MM.1S (cell line): Measurements from ENCODE around the gene ERO1B.

Source experiments
- DNase-seq: peaks from one replicate; pipeline ENCODE4 v3.0.0-alpha.2; 2015
- H2AFZ ChIP-seq: fragments of 300-600 bp; sonication (generic); 2 replicates; pipeline ENCODE4 v1.6.0; 2016; ENCODE audit warnings: antibody characterized with exemption, low read length
- H3F3A ChIP-seq: fragments of 300-600 bp; sonication (generic); 2 replicates; pipeline ENCODE4 v1.6.1; 2016; ENCODE audit warnings: mild to moderate bottlenecking, antibody characterized with exemption, low read length, moderate library complexity, mixed read lengths; ENCODE audit not compliant: insufficient read depth
- H3K27ac ChIP-seq: fragments of 300-600 bp; sonication (generic); 2 replicates; pipeline ENCODE4 v1.5.1; 2016; ENCODE audit warnings: mild to moderate bottlenecking, low read length
- H3K27me3 ChIP-seq: fragments of 300-600 bp; sonication (generic); replicated peaks from 2 replicates; pipeline ENCODE4 v1.6.0; 2016; ENCODE audit warnings: low read length; ENCODE audit not compliant: insufficient read depth
- H3K36me3 ChIP-seq: fragments of 300-600 bp; sonication (generic); replicated peaks from 2 replicates; pipeline ENCODE4 v1.6.1; 2016; ENCODE audit warnings: mild to moderate bottlenecking, low read length, mixed read lengths; ENCODE audit not compliant: insufficient read depth
- H3K4me1 ChIP-seq: fragments of 300-600 bp; sonication (generic); 2 replicates; pipeline ENCODE4 v1.6.1; 2016; ENCODE audit warnings: low read length, mixed read lengths
- H3K4me2 ChIP-seq: fragments of 300-600 bp; sonication (generic); 2 replicates; pipeline ENCODE4 v1.6.0; 2016; ENCODE audit warnings: low read depth, low read length
- H3K4me3 ChIP-seq: fragments of 300-600 bp; sonication (generic); 2 replicates; pipeline ENCODE4 v1.5.1; 2016; ENCODE audit warnings: low read length, mixed read lengths
- H3K79me2 ChIP-seq: fragments of 300-600 bp; sonication (generic); 2 replicates; pipeline ENCODE4 v1.6.1; 2016; ENCODE audit warnings: mixed run types, low read length, mixed read lengths
- H3K9ac ChIP-seq: fragments of 300-600 bp; sonication (generic); 2 replicates; pipeline ENCODE4 v1.6.1; 2016; ENCODE audit warnings: low read length, mixed read lengths
- H3K9me2 ChIP-seq: fragments of 300-600 bp; sonication (generic); replicated peaks from 2 replicates; pipeline ENCODE4 v1.6.1; 2016; ENCODE audit warnings: mild to moderate bottlenecking, low read length, mixed read lengths; ENCODE audit not compliant: insufficient read depth
- H3K9me3 ChIP-seq: fragments of 300-600 bp; sonication (generic); replicated peaks from 2 replicates; pipeline ENCODE4 v1.6.1; 2016; ENCODE audit warnings: mild to moderate bottlenecking, low read length, mixed read lengths; ENCODE audit not compliant: insufficient read depth
- H4K20me1 ChIP-seq: fragments of 300-600 bp; sonication (generic); 2 replicates; pipeline ENCODE4 v1.6.1; 2016; ENCODE audit warnings: mild to moderate bottlenecking, low read length, moderate library complexity, mixed read lengths; ENCODE audit not compliant: insufficient read depth
- CTCF ChIP-seq: fragments of 300-600 bp; sonication (generic); IDR thresholded peaks from 2 replicates; pipeline ENCODE4 v1.5.1; 2016; ENCODE audit warnings: antibody characterized with exemption, low read length, mixed read lengths
- EZH2 ChIP-seq: fragments of 300-600 bp; sonication (generic); optimal IDR thresholded peaks from 2 replicates; pipeline ENCODE3; 2017; ENCODE audit warnings: low read depth, mild to moderate bottlenecking, antibody characterized with exemption, low read length, mixed read lengths
- EZH2phosphoT487 ChIP-seq: fragments of 300-600 bp; sonication (generic); IDR thresholded peaks from 2 replicates; pipeline ENCODE4 v1.6.1; 2018; ENCODE audit warnings: antibody characterized with exemption, low read length

The ERO1B gene

GRCh38 chr1:236222632-236223031, 59.1 kb downstream of the ERO1B start:
- H4K20me1 ChIP-seq = no peaks in the 10 kb centered on the region
- H3K36me3 ChIP-seq = no peaks in the 10 kb centered on the region
- no peaks in the 10 kb centered on the region for H3K9me3 ChIP-seq
- no peak for TF ChIP-seq EZH2phosphoT487
- TF ChIP-seq EZH2 = no peak
- no peak for DNase-seq
- no peak overlapping the region for H2AFZ ChIP-seq
- H3K4me3 ChIP-seq = no peak overlapping the region
- no peaks in the 10 kb centered on the region for H3K4me1 ChIP-seq
- no peak overlapping the region for H3K4me2 ChIP-seq
- no peak overlapping the region for H3K27ac ChIP-seq
- no peak overlapping the region for H3K9ac ChIP-seq
- H3F3A ChIP-seq = no peaks in the 10 kb centered on the region
- no peaks in the 10 kb centered on the region for H3K79me2 ChIP-seq
- H3K27me3 ChIP-seq = no peaks in the 10 kb centered on the region
- H3K9me2 ChIP-seq = no peaks in the 10 kb centered on the region

GRCh38 chr1:236220473-236220872, 61.3 kb downstream of the ERO1B start:
- no peak overlapping the region for H2AFZ ChIP-seq
- no peak overlapping the region for H3K9ac ChIP-seq
- no peaks in the 10 kb centered on the region for H3K4me1 ChIP-seq
- no peaks in the 10 kb centered on the region for H3K9me2 ChIP-seq
- no peaks in the 10 kb centered on the region for H4K20me1 ChIP-seq
- no peak overlapping the region for H3K4me2 ChIP-seq
- no peaks in the 10 kb centered on the region for H3K27me3 ChIP-seq
- H3F3A ChIP-seq = no peaks in the 10 kb centered on the region
- no peak for TF ChIP-seq CTCF
- no peak for TF ChIP-seq EZH2phosphoT487
- no peak for TF ChIP-seq EZH2
- no peak for DNase-seq
- H3K4me3 ChIP-seq = no peak overlapping the region
- H3K9me3 ChIP-seq = no peaks in the 10 kb centered on the region
- H3K27ac ChIP-seq = no peak overlapping the region
- H3K36me3 ChIP-seq = no peaks in the 10 kb centered on the region
- no peaks in the 10 kb centered on the region for H3K79me2 ChIP-seq

GRCh38 chr1:236214761-236215160, 67.0 kb downstream of the ERO1B start:
- Histone ChIP-seq H3K4me2 (no peak overlapping the region), H2AFZ (no peak overlapping the region), H4K20me1 (no peaks in the 10 kb centered on the region), H3K4me3 (no peak overlapping the region), H3K36me3 (no peaks in the 10 kb centered on the region), H3K9ac (no peak overlapping the region), H3K79me2 (no peaks in the 10 kb centered on the region), H3F3A (no peaks in the 10 kb centered on the region), H3K27me3 (no peaks in the 10 kb centered on the region), H3K4me1 (no peaks in the 10 kb centered on the region), H3K27ac (no peak overlapping the region), H3K9me2 (no peaks in the 10 kb centered on the region), H3K9me3 (no peaks in the 10 kb centered on the region)
- DNase-seq = no peak
- TF ChIP-seq EZH2 = no peak
- TF ChIP-seq EZH2phosphoT487 = no peak
- no peak for TF ChIP-seq CTCF

GRCh38 chr1:236213534-236213933, 68.2 kb downstream of the ERO1B start:
- Histone ChIP-seq H4K20me1 (no peaks in the 10 kb centered on the region), H3F3A (no peaks in the 10 kb centered on the region), H3K27ac (no peak overlapping the region), H3K4me3 (no peak overlapping the region), H3K27me3 (no peaks in the 10 kb centered on the region), H3K9me2 (no peaks in the 10 kb centered on the region), H3K36me3 (no peaks in the 10 kb centered on the region), H2AFZ (no peak overlapping the region), H3K4me2 (no peak overlapping the region), H3K4me1 (no peaks in the 10 kb centered on the region), H3K9me3 (no peaks in the 10 kb centered on the region), H3K79me2 (no peaks in the 10 kb centered on the region), H3K9ac (no peak overlapping the region)
- no peak for DNase-seq
- TF ChIP-seq EZH2phosphoT487 (no peak), CTCF (no peak), EZH2 (no peak)
